GM18909 (cell line): Measurements from ENCODE around the gene DCXR.
A peak's percentile ranks its signal among the peaks of the same experiment; 100 is the strongest.

Experiments
- ATAC-seq: cut with Tn5 transposase; IDR thresholded peaks from one replicate; pipeline ENCODE4 v1.9.1; 2021; ENCODE audit warnings: mild to moderate bottlenecking; ENCODE audit not compliant: unreplicated experiment, poor library complexity

The DCXR gene

GRCh38 chr17:82076018-82076784, 38.7 kb upstream of the DCXR start:
- ATAC-seq, result no peak

- ATAC-seq, result no peak
Measured at GRCh38 chr17:82073446-82073845, 35.9 kb upstream of the DCXR start.

- no peak for ATAC-seq
Measured at GRCh38 chr17:82072827-82073226, 35.3 kb upstream of the DCXR start.

- no peak for ATAC-seq
Measured at GRCh38 chr17:82070611-82071010, 33.1 kb upstream of the DCXR start.

GRCh38 chr17:82065638-82066303, 28.3 kb upstream of the DCXR start, which contains the start of gene DUS1L:
Gene DUS1L (minus strand): TSS chr17:82065804. CDS start chr17:82065059, 745 bp downstream.
- ATAC-seq, result peak; percentile 80

- peak; percentile 44 for ATAC-seq
Measured at GRCh38 chr17:82065193-82065637, 27.7 kb upstream of the DCXR start.

- no peak for ATAC-seq
Measured at GRCh38 chr17:82064433-82065192, 27.1 kb upstream of the DCXR start.

GRCh38 chr17:82063424-82064415, 26.2 kb upstream of the DCXR start:
- no peak for ATAC-seq

- no peak for ATAC-seq
Measured at GRCh38 chr17:82062984-82063368, 25.5 kb upstream of the DCXR start.

- ATAC-seq, result no peak
Measured at GRCh38 chr17:82062076-82062983, 24.8 kb upstream of the DCXR start.

- no peak for ATAC-seq
Measured at GRCh38 chr17:82061047-82061925, 23.8 kb upstream of the DCXR start.

- ATAC-seq, result no peak
Measured at GRCh38 chr17:82060614-82061013, 23.1 kb upstream of the DCXR start.

- no peak for ATAC-seq
Measured at GRCh38 chr17:82060001-82060380, 22.5 kb upstream of the DCXR start.

GRCh38 chr17:82059272-82060000, 21.9 kb upstream of the DCXR start:
- ATAC-seq, result no peak

- ATAC-seq, result no peak
Measured at GRCh38 chr17:82058855-82059249, 21.4 kb upstream of the DCXR start.

- ATAC-seq, result no peak
Measured at GRCh38 chr17:82058230-82058854, 20.8 kb upstream of the DCXR start.
